Kidney epithelial cell (primary cell): ENCODE measurements around the gene CPXM1. TPM values are rescaled to one million over a fixed set of nuclear protein-coding genes. Genes with fewer than 3 reads are reported as not detected.

Source experiments
- DNase-seq: peaks from one replicate; pipeline ENCODE4 v3.0.0-alpha.2; 2010; ENCODE audit warnings: low read depth
- H3K27me3 ChIP-seq: 2 replicates; pipeline ENCODE4 v1.6.0; 2011; ENCODE audit warnings: low read length; ENCODE audit not compliant: control insufficient read depth, insufficient read depth
- H3K36me3 ChIP-seq: 2 replicates; pipeline ENCODE4 v1.5.1; 2011; ENCODE audit warnings: low read length; ENCODE audit not compliant: control insufficient read depth, insufficient read depth
- H3K4me3 ChIP-seq: 2 replicates; pipeline ENCODE4 v1.5.1; 2011; ENCODE audit warnings: low read depth, mild to moderate bottlenecking, control low read depth, low read length
- CTCF ChIP-seq: IDR thresholded peaks from 2 replicates; pipeline ENCODE4 v1.5.1; 2011; ENCODE audit warnings: mild to moderate bottlenecking, moderate library complexity, low read length, control low read depth, inconsistent platforms; ENCODE audit not compliant: insufficient read depth, poor library complexity, severe bottlenecking
- total RNA-seq: library from RNA; depleted of rRNA; stranded (reverse); fragments of >200 nt; gene quantifications from 2 replicates; pipeline ENCODE4 v1.2.3, GENCODE V29; 2015

CPXM1 gene
- total RNA-seq, 1 donor from 2014 or later: 68.7 TPM

- Histone ChIP-seq H3K4me3 (no peak overlapping the region), H3K27me3 (peaks cover 42% of the 10 kb centered on the region), H3K36me3 (no peaks in the 10 kb centered on the region)
- TF ChIP-seq CTCF: no peak
- no peak for DNase-seq
Measured at GRCh38 chr20:2807019-2807418, 6.6 kb upstream of the CPXM1 start.

DNA sequence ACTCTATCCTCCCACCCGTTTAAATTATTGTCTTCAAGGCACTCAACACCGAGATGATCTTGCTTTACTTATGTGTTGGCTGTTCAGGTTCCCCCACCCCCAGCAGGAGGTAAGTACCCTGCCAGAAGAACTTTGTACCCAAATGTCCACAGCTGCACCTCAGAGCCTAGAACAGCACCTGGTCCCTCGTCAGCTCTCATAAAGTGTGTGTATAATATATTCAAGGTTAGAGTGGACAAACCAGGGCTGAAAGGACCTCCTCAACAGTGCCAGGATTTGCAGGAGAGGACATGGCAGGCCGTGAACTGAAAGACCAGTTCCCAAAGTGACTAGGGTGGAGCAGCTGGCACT lies 5.9 kb upstream of the CPXM1 start:
- DNase-seq: no peak

DNA sequence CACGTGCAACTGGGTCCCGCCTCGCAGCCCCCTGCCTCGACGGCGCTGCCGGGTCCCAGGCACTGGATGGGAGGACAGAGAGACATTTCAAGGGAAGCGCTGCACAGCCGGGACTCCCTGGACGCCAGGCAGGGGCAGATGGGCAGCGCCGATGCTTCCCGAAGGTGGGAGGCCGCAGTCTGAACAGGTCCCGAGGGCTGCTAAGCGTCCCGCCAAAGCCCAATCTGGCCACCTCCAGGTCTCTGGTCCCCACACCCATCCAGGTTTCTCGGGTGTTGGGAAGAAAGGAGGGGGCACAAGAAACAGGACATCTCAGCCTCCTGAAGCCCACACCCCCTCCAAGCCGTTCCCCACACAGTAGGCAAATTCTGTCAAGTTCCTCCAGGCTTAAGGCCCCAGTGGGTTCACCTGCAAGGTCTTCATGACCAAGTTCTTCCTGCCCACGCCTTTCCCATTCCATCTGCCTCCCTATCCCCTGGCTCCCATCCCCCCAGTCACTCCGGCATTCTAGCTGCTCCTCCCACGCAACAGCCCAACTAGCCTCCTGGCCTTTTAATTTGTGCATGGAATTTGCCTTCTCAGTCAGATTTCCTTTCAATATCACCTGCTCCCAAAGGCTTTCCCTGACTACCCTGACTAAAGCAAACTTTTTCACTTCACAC lies 5.4 kb upstream of the CPXM1 start:
- TF ChIP-seq CTCF: no peak
- no peaks in the 10 kb centered on the region for H3K36me3 ChIP-seq
- no peak for DNase-seq
- peaks cover 51% of the 10 kb centered on the region for H3K27me3 ChIP-seq
- no peak overlapping the region for H3K4me3 ChIP-seq

More for the DNA sequence above, 5.9 kb upstream of the CPXM1 start:
- peaks cover 46% of the 10 kb centered on the region for H3K27me3 ChIP-seq
- no peaks in the 10 kb centered on the region for H3K36me3 ChIP-seq
- TF ChIP-seq CTCF: no peak
- H3K4me3 ChIP-seq: no peak overlapping the region

GRCh38 chr20:2804852-2805688 lies 4.6 kb upstream of the CPXM1 start:
- Histone ChIP-seq H3K27me3 (peaks cover 57% of the 10 kb centered on the region), H3K4me3 (no peak overlapping the region), H3K36me3 (no peaks in the 10 kb centered on the region)
- TF ChIP-seq CTCF: no peak
- no peak for DNase-seq

GRCh38 chr20:2804041-2804828 lies 3.8 kb upstream of the CPXM1 start:
- Histone ChIP-seq H3K36me3 (no peaks in the 10 kb centered on the region), H3K4me3 (no peak overlapping the region), H3K27me3 (peaks cover 66% of the 10 kb centered on the region)
- DNase-seq: no peak
- TF ChIP-seq CTCF: no peak
